Measurements from ENCODE around the gene CUL1.

The CUL1 gene

DNA sequence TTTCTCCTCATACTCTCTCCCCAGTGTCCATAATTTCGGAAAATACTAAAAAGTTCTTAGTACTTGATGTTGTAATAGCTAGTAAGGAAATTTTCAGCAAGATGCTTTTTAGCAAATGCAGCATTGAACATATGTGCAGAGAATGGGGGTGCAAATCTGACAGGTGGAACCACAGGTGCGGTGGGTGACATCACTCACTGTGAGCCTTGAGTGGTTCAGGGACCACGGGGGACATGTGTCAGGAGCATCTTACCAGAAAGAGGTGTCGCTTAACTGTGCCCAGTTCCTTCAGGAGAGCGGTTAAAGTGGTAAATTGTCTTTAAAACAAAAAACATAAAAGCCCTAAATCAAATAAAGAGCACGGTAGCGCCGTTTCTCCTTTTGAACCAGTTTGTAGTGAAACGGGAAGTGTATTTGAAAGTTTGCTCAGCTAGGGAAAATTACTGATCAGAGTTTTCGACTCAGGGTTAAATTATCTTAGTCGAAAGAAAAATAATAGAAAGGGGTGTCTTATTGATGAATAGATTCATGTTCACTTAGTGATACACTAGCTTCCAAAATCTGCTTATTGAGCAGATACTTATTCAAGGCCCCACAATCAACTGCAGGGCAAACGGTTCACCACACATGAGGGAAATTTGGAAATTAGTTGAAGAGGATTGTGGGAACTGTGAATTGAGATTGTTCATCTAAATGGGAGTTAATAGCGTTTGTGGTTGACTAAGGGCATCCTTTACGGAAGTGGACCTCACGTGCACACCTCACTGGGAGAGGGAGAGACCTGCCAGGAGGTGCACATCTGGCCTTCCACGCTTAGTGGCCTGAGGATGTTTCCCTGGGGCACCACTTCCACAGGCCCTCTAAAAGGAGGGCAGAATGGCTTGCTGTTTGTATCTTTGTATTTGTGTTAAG is 12.7 kb downstream of the CUL1 start:
- TF ChIP-seq, protein P1, sequence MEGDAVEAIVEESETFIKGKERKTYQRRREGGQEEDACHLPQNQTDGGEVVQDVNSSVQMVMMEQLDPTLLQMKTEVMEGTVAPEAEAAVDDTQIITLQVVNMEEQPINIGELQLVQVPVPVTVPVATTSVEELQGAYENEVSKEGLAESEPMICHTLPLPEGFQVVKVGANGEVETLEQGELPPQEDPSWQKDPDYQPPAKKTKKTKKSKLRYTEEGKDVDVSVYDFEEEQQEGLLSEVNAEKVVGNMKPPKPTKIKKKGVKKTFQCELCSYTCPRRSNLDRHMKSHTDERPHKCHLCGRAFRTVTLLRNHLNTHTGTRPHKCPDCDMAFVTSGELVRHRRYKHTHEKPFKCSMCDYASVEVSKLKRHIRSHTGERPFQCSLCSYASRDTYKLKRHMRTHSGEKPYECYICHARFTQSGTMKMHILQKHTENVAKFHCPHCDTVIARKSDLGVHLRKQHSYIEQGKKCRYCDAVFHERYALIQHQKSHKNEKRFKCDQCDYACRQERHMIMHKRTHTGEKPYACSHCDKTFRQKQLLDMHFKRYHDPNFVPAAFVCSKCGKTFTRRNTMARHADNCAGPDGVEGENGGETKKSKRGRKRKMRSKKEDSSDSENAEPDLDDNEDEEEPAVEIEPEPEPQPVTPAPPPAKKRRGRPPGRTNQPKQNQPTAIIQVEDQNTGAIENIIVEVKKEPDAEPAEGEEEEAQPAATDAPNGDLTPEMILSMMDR (IDR thresholded peaks at IDR 0.05) = no peak
- no peak for TF ChIP-seq ZFX (IDR thresholded peaks at IDR 0.05; ENCODE audit: borderline replicate concordance)
- H3K27ac ChIP-seq = no peak overlapping the region

DNA sequence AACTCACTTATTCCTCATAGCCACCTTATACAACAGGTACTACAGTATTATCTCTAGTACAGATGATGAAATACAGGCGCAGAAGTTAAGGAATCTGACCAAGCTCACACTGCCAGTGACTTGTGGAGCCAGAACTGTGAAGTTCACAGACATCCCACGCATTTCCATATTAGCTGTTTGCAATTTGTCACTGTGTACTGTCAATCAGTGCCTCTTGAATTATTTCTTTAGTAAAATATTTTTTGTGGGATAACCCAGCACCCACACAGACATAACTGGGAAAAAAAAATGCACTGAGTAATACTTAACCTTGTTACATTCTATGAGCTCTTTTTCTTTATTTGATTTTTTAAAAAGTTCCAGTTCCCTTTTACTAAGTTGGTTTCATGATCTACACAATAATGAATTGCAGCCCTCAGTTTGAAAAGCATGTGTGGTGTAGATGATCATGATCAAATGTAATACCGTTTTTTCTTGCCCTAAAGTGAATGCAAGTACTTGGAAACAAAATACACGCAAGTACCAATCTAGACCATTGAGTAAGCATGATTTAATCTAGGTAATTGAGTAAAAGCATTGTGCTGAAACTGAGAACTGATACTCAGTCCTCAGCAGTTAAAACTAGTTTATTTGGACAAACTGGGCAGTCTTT is 14.1 kb downstream of the CUL1 start:
- H3K27ac ChIP-seq = no peak overlapping the region
- TF ChIP-seq, protein P1 (IDR thresholded peaks at IDR 0.05) = no peak
- no peak for TF ChIP-seq ZFX (IDR thresholded peaks at IDR 0.05; ENCODE audit: borderline replicate concordance)

DNA sequence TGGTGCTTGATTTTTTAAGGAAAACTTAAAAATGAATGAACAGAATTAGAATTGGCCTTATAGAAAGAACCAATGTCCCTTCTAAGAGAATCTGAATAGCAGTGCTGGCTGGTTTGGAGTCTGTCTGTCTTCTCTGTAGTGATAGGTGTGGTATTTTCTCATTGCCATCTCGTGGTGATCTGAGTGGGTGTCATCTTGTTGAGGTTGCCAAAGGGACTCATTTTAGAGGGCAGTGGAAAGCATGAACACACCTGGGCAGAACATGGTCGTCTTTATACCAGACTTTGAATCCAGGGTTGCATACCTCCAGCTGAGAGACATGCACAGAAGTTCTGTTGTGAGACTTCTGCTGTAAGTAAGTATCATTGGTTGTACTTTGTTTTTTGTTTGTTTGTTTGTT is 15.8 kb downstream of the CUL1 start:
- no peak for TF ChIP-seq ZFX (IDR thresholded peaks at IDR 0.05; ENCODE audit: borderline replicate concordance)
- TF ChIP-seq, protein P1 (IDR thresholded peaks at IDR 0.05) = no peak
- no peak overlapping the region for H3K27ac ChIP-seq

DNA sequence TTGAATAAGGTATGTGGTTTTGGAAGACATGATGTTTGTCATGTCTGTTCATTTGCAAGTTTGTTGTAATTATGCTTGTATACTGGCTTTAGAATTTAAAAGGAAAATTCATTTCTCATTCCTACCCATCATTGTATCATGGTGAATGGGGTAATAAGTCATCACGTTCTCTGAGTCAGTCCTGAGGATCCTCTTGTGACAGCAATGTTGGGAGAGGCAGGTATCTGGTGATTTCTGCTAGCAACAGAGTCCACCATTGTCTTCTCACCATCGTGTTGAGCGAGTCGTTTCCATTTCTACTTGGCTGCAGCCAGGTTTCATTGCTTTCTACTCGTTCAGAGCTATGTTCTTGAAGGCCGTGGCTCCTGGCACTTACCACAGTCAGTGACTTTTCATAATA is 16.3 kb downstream of the CUL1 start:
- TF ChIP-seq, protein P1 (IDR thresholded peaks at IDR 0.05) = no peak
- no peak overlapping the region for H3K27ac ChIP-seq

DNA sequence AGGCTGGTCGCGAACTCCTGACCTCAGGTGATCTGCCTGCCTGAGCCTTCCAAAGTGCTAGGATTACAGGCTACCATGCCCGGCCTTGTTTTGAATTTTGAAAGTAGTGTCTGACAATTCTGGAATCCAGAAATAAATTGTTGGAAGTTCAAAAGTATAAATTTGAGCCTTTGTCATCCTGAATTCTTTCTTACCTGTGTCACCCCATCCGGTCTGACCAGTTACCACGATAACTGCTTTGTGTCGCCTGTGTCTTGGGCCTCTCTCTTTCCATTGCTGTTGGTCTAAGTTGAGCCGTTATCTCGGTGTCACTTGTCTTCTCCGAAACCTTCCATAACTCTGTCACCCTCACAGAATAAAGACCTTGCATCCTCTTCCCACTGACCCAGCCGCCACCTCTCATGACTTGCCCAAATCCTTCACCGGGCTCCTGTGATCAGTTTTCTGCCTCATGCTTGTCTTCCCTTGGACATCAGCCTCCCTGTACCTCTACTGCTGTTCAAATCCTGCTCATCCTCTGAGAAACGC is 18.6 kb downstream of the CUL1 start:
- TF ChIP-seq, protein P1 (IDR thresholded peaks at IDR 0.05) = no peak
- TF ChIP-seq ZFX (IDR thresholded peaks at IDR 0.05; ENCODE audit: borderline replicate concordance) = no peak
- H3K27ac ChIP-seq = no peak overlapping the region

DNA sequence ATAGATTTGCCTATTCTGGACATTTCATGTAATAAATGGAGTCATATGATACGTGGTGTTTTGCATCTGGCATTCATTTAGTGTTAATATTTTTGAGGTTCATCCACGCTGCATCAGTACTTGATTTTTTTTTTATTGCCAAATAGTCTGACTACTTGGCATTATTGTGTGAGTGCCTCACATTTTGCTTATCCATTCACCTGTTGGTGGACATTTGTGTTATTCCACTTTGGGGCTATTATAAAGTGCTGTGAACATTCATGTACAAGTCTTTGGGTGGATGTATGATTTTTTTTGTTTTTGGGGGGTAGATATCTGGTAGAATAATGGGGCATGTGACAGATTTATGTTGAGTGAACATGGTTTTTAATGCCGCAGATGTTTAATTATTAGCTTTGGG is 19.7 kb downstream of the CUL1 start:
- TF ChIP-seq, protein P1 (IDR thresholded peaks at IDR 0.05) = no peak
- TF ChIP-seq ZFX (IDR thresholded peaks at IDR 0.05; ENCODE audit: borderline replicate concordance) = no peak

DNA sequence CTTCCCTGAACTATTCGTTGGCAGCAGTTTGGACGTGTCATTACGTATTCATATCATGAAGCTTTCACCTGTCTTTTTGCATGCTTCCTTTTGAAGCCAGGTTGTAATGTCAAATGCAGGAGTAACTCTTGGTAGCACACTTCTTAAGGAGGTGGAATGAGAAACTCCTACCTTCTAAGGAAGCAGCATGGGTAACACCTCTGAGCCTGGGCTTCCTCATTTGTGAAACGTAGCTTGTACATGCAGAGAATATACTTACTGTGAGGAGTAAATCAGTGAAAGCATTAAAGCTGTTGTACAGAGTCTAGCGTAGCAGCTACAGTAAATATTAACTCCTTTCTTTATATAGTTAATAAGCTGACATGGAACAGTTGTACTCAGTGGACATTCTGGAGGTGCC is 21.1 kb downstream of the CUL1 start:
- TF ChIP-seq, protein P1 (IDR thresholded peaks at IDR 0.05) = no peak
- TF ChIP-seq ZFX (IDR thresholded peaks at IDR 0.05; ENCODE audit: borderline replicate concordance) = no peak
- H3K27ac ChIP-seq = no peak overlapping the region

More for the DNA sequence above, 19.7 kb downstream of the CUL1 start:
- no peak overlapping the region for H3K27ac ChIP-seq
